ENCODE data around the gene ADGRE1.

DNA sequence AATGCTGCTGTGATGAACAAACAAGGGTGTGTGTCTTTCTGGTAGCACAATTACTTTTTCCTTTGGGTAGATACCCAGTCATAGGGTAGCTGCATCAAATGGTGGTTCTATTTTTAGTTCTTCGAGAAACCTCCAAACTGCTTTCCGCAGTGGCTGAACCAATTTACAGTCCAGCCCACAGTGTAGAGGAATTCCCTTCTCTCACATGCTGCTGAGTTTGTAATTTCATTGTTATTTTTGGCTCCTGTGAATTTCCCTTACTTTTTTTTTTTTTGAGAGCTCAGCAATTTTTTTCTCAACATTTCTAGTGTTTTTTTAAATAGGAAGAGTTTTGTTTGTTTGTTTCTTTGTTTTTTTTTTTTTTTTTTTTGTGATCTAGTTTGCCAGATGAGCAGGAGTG, 37.5 kb upstream of the ADGRE1 start:
- TF ChIP-seq CTCF (conservative IDR thresholded peaks at IDR 0.05; ENCODE audit: low read length): no peak
- no peak for TF ChIP-seq EZH2phosphoT487 (IDR thresholded peaks at IDR 0.05; ENCODE audit: borderline replicate concordance, low read depth, low read length)

Measured in OCI-LY7 (cell line).